Skeletal muscle satellite cell (primary cell): ENCODE results near the gene ZNF354C.

Experiments
- H3K27me3 ChIP-seq: 2 replicates; pipeline ENCODE4 v1.7.0; 2013; ENCODE audit warnings: low read length; ENCODE audit not compliant: control insufficient read depth, insufficient read depth
- H3K36me3 ChIP-seq: 2 replicates; pipeline ENCODE4 v1.7.0; 2013; ENCODE audit warnings: mild to moderate bottlenecking, control low read depth, low read length; ENCODE audit not compliant: insufficient read depth
- H3K4me1 ChIP-seq: 2 replicates; pipeline ENCODE4 v1.7.0; 2013; ENCODE audit warnings: low read length; ENCODE audit not compliant: control insufficient read depth, insufficient read depth
- H3K4me2 ChIP-seq: 2 replicates; pipeline ENCODE4 v1.7.0; 2013; ENCODE audit warnings: mild to moderate bottlenecking, low read length
- H3K4me3 ChIP-seq: 2 replicates; pipeline ENCODE4 v1.7.0; 2013; ENCODE audit warnings: low read length
- H3K9ac ChIP-seq: 2 replicates; pipeline ENCODE4 v1.7.0; 2013; ENCODE audit warnings: mild to moderate bottlenecking, low read depth, low read length, moderate library complexity
- H3K9me3 ChIP-seq: replicated peaks from 2 replicates; pipeline ENCODE4 v1.7.0; 2013; ENCODE audit warnings: mild to moderate bottlenecking, control low read depth, low read length

Gene ZNF354C

DNA sequence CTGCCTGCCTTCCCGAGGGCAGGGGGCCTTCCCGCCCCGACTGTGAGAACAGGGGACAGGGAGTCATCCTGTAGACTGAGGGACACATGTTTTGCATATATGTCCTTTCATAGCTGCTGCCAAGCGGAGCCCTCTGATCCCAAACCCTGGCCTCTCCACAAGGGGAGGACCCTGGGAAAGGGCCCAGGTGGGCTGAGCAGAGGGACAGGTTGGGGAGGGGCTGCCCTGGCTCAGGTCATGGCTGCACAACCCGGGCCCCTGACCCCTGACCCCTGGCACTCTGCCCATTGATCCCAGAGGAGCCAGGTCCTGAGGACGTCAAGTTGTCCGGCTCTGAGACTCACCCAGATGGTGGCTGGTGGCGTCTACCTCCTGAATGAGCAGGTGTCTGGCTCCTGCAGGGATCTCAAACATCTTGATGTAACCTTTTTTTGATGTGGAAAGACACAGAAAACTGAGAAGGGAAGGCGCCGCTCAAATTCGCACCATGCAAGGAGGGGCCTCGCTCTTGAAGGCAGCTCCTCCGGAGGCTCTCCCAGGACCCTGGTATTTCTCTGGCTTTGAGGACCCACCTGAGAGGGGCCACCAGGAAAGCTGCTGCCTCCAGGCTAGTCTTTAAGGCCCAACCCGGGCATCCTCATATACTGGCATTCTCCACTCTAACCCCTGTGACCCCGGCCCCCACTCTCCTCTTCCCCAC is 71.9 kb downstream of the ZNF354C start:
- Histone ChIP-seq H3K27me3 (no peaks in the 10 kb centered on the region), H3K4me2 (no peak overlapping the region), H3K4me1 (no peaks in the 10 kb centered on the region), H3K9ac (no peak overlapping the region), H3K36me3 (peaks cover 57% of the 10 kb centered on the region), H3K9me3 (no peaks in the 10 kb centered on the region), H3K4me3 (no peak overlapping the region)

DNA sequence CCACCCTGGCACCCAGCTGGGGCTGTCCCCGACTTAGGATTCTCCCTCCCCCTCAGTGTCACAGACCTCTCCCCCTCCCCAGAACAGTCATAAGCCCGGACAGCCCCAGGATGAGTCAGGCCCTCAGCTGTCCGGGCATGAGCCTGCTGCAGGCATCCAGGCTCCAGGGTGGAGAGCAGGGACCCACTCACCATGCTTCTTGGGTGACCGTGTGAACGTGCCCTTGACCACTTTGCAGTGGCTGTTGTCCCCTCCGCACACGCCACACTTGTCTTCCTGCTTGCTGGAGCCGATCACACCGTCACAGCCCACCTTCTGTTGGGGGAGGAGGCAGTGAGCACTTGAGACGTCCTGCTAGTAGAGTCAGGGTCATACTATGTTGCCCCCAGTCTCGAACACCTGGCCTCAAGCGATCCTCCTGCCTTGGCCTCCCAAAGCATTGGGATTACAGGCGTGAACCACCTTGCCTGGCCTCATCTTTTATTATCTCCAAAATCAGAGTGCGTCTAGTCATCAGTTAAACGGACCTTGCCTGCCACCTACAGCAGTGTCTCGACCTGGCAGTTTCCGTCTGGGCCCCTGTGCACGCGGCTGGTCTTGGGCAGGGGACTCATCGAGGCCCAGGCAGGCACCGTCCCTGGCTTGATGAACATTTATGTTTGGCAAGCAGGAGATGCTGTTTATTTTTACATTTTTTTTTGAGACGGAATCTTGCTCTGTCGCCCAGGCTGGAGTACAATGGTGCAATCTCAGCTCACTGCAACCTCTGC is 72.6 kb downstream of the ZNF354C start:
- H3K4me3 ChIP-seq, result no peak overlapping the region
- H3K27me3 ChIP-seq, result no peaks in the 10 kb centered on the region
- H3K4me2 ChIP-seq, result no peak overlapping the region
- no peaks in the 10 kb centered on the region for H3K9me3 ChIP-seq
- no peak overlapping the region for H3K9ac ChIP-seq
- no peaks in the 10 kb centered on the region for H3K4me1 ChIP-seq
- H3K36me3 ChIP-seq, result peaks cover 54% of the 10 kb centered on the region
